K562 (cell line): ENCODE data around the gene CDK9. TPM values are rescaled to one million over a fixed set of nuclear protein-coding genes. Genes with fewer than 3 reads are reported as not detected.

Source experiments
- CBFB ChIP-seq: sonication (generic); formaldehyde crosslinking; IDR thresholded peaks from 2 replicates; pipeline ENCODE4 v1.4.0; 2020; ENCODE audit warnings: mild to moderate bottlenecking, missing genetic modification reagents
- ELF2 ChIP-seq: fragments of 250-450 bp; sonication (Bioruptor Pico); IDR thresholded peaks from 2 replicates; pipeline ENCODE4 v1.5.0; 2021; ENCODE audit warnings: mild to moderate bottlenecking
- ERF ChIP-seq: fragments of 450-650 bp; formaldehyde crosslinking; IDR thresholded peaks from 2 replicates; pipeline ENCODE4 v1.4.0; 2020; ENCODE audit warnings: mild to moderate bottlenecking, mixed read lengths
- EZH2 ChIP-seq: IDR thresholded peaks from 2 replicates; pipeline ENCODE4 v1.6.1; 2012; ENCODE audit warnings: low read depth, mild to moderate bottlenecking, inconsistent platforms, low read length, borderline replicate concordance
- GABPA ChIP-seq: fragments of 200-800 bp; sonication (Bioruptor generic); conservative IDR thresholded peaks from 2 replicates; pipeline ENCODE4 v1.6.1; 2016; ENCODE audit warnings: low read depth, missing genetic modification characterization, missing compliant biosample characterization
- HDAC2 ChIP-seq: fragments of 450-650 bp; IDR thresholded peaks from 2 replicates; pipeline ENCODE4 v1.6.1; 2016; ENCODE audit warnings: mild to moderate bottlenecking
- HNRNPK ChIP-seq: fragments of 200-400 bp; formaldehyde crosslinking; IDR thresholded peaks from one replicate; pipeline ENCODE4 v1.6.1; 2018; ENCODE audit warnings: mild to moderate bottlenecking, low read depth, low read length; ENCODE audit not compliant: poor library complexity, severe bottlenecking
- JUND ChIP-seq, 2 experiments: IDR thresholded peaks; 2 replicates in 1 of 2; 3 replicates in 1 of 2; pipeline ENCODE4 v1.6.1; 2011; ENCODE audit warnings: borderline replicate concordance in 2 of 2, low read depth in 2 of 2, low read length in 2 of 2, improper control_type of control experiment in 1 of 2, missing biosample characterization in 1 of 2, missing genetic modification characterization in 1 of 2, missing genetic modification reagents in 1 of 2
- LCOR ChIP-seq: sonication (generic); formaldehyde crosslinking; IDR thresholded peaks from 2 replicates; pipeline ENCODE4 v1.8.0; 2022; ENCODE audit warnings: mild to moderate bottlenecking, missing genetic modification reagents
- NRF1 ChIP-seq, 2 experiments: fragments of 450-650 bp; IDR thresholded peaks in 1 of 2; conservative IDR thresholded peaks in 1 of 2; 2 replicates each; pipeline ENCODE4 v1.6.1; 2014; ENCODE audit warnings: mild to moderate bottlenecking in 2 of 2
- PML ChIP-seq: IDR thresholded peaks from 2 replicates; pipeline ENCODE4 v1.6.1; 2012; ENCODE audit warnings: low read length, inconsistent platforms
- RAD51 ChIP-seq: fragments of 450-650 bp; IDR thresholded peaks from 2 replicates; pipeline ENCODE4 v1.7.1; 2016; ENCODE audit warnings: low read depth, mild to moderate bottlenecking, borderline replicate concordance
- RBM34 ChIP-seq: fragments of 200-400 bp; formaldehyde crosslinking; IDR thresholded peaks from 2 replicates; pipeline ENCODE4 v1.6.1; 2018; ENCODE audit warnings: low read length, borderline replicate concordance; ENCODE audit not compliant: insufficient read depth
- RBM39 ChIP-seq: fragments of 200-400 bp; formaldehyde crosslinking; optimal IDR thresholded peaks from 2 replicates; pipeline ENCODE3; 2018; ENCODE audit warnings: low read depth, low read length
- SP1 ChIP-seq: sonication (generic); formaldehyde crosslinking; IDR thresholded peaks from 2 replicates; pipeline ENCODE4 v1.8.1; 2022; ENCODE audit warnings: mild to moderate bottlenecking, missing genetic modification reagents
- SRSF1 ChIP-seq: fragments of 200-400 bp; formaldehyde crosslinking; IDR thresholded peaks from 2 replicates; pipeline ENCODE4 v1.6.1; 2017; ENCODE audit warnings: mild to moderate bottlenecking, low read depth, low read length, moderate library complexity
- TBL1XR1 ChIP-seq, 2 experiments: IDR thresholded peaks; 2 replicates each; pipeline ENCODE4 v1.6.1; 2012; ENCODE audit warnings: improper control_type of control experiment in 2 of 2, low read length in 2 of 2, mild to moderate bottlenecking in 1 of 2
- ZBTB1 ChIP-seq: sonication (generic); formaldehyde crosslinking; IDR thresholded peaks from 2 replicates; pipeline ENCODE4 v1.8.1; 2023; ENCODE audit warnings: missing genetic modification reagents, low read depth, mild to moderate bottlenecking, borderline replicate concordance
- ZBTB17 ChIP-seq: fragments of 450-650 bp; formaldehyde crosslinking; IDR thresholded peaks from 2 replicates; pipeline ENCODE4 v1.4.0; 2020; ENCODE audit warnings: mild to moderate bottlenecking
- ZEB2 ChIP-seq: fragments of 450-650 bp; IDR thresholded peaks from 2 replicates; pipeline ENCODE4 v1.6.1; 2016
- ZNF347 ChIP-seq: fragments of 450-650 bp; formaldehyde crosslinking; IDR thresholded peaks from 2 replicates; pipeline ENCODE4 v1.4.0; 2020; ENCODE audit warnings: low read depth, mild to moderate bottlenecking, moderate library complexity
- ZNF561 ChIP-seq: fragments of 450-650 bp; formaldehyde crosslinking; conservative IDR thresholded peaks from 2 replicates; pipeline ENCODE4 v1.4.0; 2020; ENCODE audit warnings: mild to moderate bottlenecking, moderate library complexity
- ZNF780A ChIP-seq: fragments of 250-450 bp; sonication (Bioruptor Pico); IDR thresholded peaks from 2 replicates; pipeline ENCODE4 v1.5.0; 2021; ENCODE audit warnings: mild to moderate bottlenecking
- polyA plus RNA-seq, 8 experiments: library from polyadenylated mRNA; depleted of rRNA in 4 of 8; stranded (reverse) in 5 of 8; unstranded in 3 of 8; fragments of >200 nt; fragmentation: Nextera tagmentation in 2 of 8; fragmentation: Illumina TruSeq in 1 of 8; extraction: Ambion mirVana in 2 of 8; extraction: Trizol in 1 of 8; gene quantifications; 2 replicates each; pipeline versions ENCODE4 v1.2.1 to v1.2.3, GENCODE V29; 2011 to 2014; ENCODE audit warnings: inconsistent platforms in 1 of 8, missing spikeins in 1 of 8
- total RNA-seq, 7 experiments: library from RNA; depleted of rRNA in 6 of 7; stranded (reverse); fragments of >200 nt in 6 of 7; fragmentation: Illumina TruSeq in 2 of 7; extraction: Trizol in 2 of 7; gene quantifications; 2 replicates each; pipeline versions ENCODE4 v1.2.1 to v1.2.3, GENCODE V29; 2011 to 2021; ENCODE audit warnings: low replicate concordance in 1 of 7
- TF ChIP-seq, protein P1 (sequence below): fragments of 250-450 bp; sonication (Bioruptor Pico); IDR thresholded peaks from 2 replicates; pipeline ENCODE4 v1.5.0; 2020; ENCODE audit warnings: mild to moderate bottlenecking, borderline replicate concordance
- TF ChIP-seq, protein P2 (sequence below): fragments of 250-450 bp; sonication (Bioruptor Pico); IDR thresholded peaks from 2 replicates; pipeline ENCODE4 v1.8.0; 2022; ENCODE audit warnings: moderate library complexity, mild to moderate bottlenecking, inconsistent platforms

CDK9 gene
- total and polyA plus RNA-seq, 9 of the 15 experiments (the other 6 are each of a cell fraction or from before 2014, with no cell fraction given): 4.2 to 78.6 (median 33.0) TPM

DNA sequence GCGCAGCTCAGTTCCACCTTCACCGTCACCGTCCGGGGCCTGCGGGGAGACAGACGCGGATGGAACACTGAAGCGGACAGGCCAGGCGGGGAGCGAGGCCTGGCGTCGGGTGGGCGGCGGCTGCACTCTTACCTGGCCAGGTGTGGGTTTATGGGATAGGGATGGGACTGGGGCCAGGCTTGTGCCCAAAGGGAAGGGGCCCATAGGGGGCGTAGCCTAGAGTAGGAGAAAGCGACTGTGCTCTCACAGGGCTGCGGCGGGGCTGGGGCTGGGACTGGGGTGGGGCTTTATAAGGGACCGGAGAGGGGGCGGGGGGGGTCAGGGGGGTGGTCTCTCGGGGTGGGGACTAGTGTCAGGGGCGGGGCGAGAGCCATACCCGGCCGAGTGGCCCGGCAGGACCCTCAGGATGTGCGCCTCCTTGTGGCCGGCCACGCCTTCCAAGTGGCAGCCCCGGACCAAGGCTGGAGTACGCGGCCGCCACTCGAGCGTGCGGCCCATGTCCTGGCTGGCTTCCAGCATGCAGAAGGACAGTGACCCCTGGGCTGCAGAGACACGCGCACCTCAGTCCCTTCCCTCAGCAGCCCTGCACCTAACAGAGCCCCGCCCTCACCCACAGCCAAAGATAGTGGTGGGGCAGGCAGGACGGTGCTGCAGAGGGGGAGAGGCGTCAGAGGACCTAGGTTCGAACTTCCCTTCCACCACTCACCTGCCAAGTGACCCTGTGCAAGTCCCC is 39.7 kb downstream of the CDK9 start (continued):
- TF ChIP-seq, protein P1, sequence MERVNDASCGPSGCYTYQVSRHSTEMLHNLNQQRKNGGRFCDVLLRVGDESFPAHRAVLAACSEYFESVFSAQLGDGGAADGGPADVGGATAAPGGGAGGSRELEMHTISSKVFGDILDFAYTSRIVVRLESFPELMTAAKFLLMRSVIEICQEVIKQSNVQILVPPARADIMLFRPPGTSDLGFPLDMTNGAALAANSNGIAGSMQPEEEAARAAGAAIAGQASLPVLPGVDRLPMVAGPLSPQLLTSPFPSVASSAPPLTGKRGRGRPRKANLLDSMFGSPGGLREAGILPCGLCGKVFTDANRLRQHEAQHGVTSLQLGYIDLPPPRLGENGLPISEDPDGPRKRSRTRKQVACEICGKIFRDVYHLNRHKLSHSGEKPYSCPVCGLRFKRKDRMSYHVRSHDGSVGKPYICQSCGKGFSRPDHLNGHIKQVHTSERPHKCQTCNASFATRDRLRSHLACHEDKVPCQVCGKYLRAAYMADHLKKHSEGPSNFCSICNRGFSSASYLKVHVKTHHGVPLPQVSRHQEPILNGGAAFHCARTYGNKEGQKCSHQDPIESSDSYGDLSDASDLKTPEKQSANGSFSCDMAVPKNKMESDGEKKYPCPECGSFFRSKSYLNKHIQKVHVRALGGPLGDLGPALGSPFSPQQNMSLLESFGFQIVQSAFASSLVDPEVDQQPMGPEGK: no peak
- TF ChIP-seq ZEB2: 0 out of 2 replicates have a peak, but pooled peaks have one; percentile 31
- TF ChIP-seq ZNF780A (CRISPR knock-in tag): no peak
- TF ChIP-seq HDAC2: peak; percentile 21; the same call in 1 of the 2 replicates
- TF ChIP-seq RBM34: no peak
- TF ChIP-seq LCOR (CRISPR knock-in tag): no peak
- no peak for TF ChIP-seq ZBTB17 (CRISPR knock-in tag)
- TF ChIP-seq NRF1 (conservative IDR thresholded peaks at IDR 0.05 in 1 of 2, IDR thresholded peaks at IDR 0.05 in 1 of 2): peak; percentile 73 to 78
- peak; percentile 40; the same call in 1 of the 2 replicates for TF ChIP-seq SP1 (CRISPR knock-in tag)
- 0 out of 2 replicates have a peak, but pooled peaks have one; percentile 32 for TF ChIP-seq ERF
- TF ChIP-seq ZNF561 (CRISPR knock-in tag): no peak
- TF ChIP-seq, protein P2, sequence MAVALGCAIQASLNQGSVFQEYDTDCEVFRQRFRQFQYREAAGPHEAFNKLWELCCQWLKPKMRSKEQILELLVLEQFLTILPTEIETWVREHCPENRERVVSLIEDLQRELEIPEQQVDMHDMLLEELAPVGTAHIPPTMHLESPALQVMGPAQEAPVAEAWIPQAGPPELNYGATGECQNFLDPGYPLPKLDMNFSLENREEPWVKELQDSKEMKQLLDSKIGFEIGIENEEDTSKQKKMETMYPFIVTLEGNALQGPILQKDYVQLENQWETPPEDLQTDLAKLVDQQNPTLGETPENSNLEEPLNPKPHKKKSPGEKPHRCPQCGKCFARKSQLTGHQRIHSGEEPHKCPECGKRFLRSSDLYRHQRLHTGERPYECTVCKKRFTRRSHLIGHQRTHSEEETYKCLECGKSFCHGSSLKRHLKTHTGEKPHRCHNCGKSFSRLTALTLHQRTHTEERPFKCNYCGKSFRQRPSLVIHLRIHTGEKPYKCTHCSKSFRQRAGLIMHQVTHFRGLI (CRISPR knock-in tag): no peak
- TF ChIP-seq ZBTB1 (CRISPR knock-in tag): no peak
- TF ChIP-seq RBM39: no peak
- TF ChIP-seq HNRNPK: no peak
- no peak for TF ChIP-seq RAD51
- TF ChIP-seq JUND (IDR thresholded peaks at IDR 0.05; ENCODE audit: borderline replicate concordance, low read depth, low read length): no peak
- no peak; the same call in 2 of the 3 replicates for TF ChIP-seq JUND (tag; IDR thresholded peaks at IDR 0.05; ENCODE audit: borderline replicate concordance, low read depth, low read length)
- no peak for TF ChIP-seq CBFB (CRISPR knock-in tag)
- no peak for TF ChIP-seq PML
- TF ChIP-seq ELF2 (CRISPR knock-in tag): no peak
- no peak for TF ChIP-seq TBL1XR1 (IDR thresholded peaks at IDR 0.05; ENCODE audit: low read length in 2 of 2)
- TF ChIP-seq SRSF1: no peak
- no peak for TF ChIP-seq GABPA (tag)
- no peak for TF ChIP-seq ZNF347
- no peak for TF ChIP-seq EZH2
